Spinal cord (tissue), 10 donors: Measurements from ENCODE around the gene SLC25A21. TPM values are rescaled to one million over a fixed set of nuclear protein-coding genes. Genes with fewer than 3 reads are reported as not detected.

Experiments used
- DNase-seq, 6 donors: peaks; one replicate each; pipeline versions ENCODE4 v3.0.0 to v3.0.0-alpha.2; 2013 to 2015; ENCODE audit warnings: low spot score in 6 of 6, low read depth in 4 of 6
- H3K27ac ChIP-seq: one replicate; pipeline ENCODE4 v1.5.1; 2013; ENCODE audit warnings: low read depth, low read length, control low read depth
- H3K27me3 ChIP-seq: one replicate; pipeline ENCODE4 v1.6.1; 2013; ENCODE audit warnings: low read length; ENCODE audit not compliant: control insufficient read depth, insufficient read depth
- H3K36me3 ChIP-seq: one replicate; pipeline ENCODE4 v1.6.1; 2013; ENCODE audit warnings: low read length; ENCODE audit not compliant: control insufficient read depth, insufficient read depth
- H3K4me1 ChIP-seq: one replicate; pipeline ENCODE4 v1.6.1; 2013; ENCODE audit warnings: low read length; ENCODE audit not compliant: control insufficient read depth, insufficient read depth
- H3K4me3 ChIP-seq: one replicate; pipeline ENCODE4 v1.5.1; 2013; ENCODE audit warnings: low read depth, low read length, control low read depth
- H3K9me3 ChIP-seq: one replicate; pipeline ENCODE4 v1.6.1; 2013; ENCODE audit warnings: low read length; ENCODE audit not compliant: control insufficient read depth, insufficient read depth
- WGBS: methylation state at CpG from one replicate; pipeline ENCODE4 v1.1.5; 2013; ENCODE audit warnings: missing lambda C conversion rate; ENCODE audit not compliant: insufficient coverage; 5-methylcytosine and 5-hydroxymethylcytosine counted together
- polyA plus RNA-seq, 2 donors: library from polyadenylated mRNA; unstranded; fragments of 120-200 nt; gene quantifications; one replicate each; pipeline ENCODE4 v1.2.1, GENCODE V29; 2013; ENCODE audit not compliant: insufficient read length in 2 of 2
- total RNA-seq, 2 donors: library from RNA; depleted of rRNA in 1 of 2; stranded (reverse); fragments of 120-200 nt in 1 of 2; fragments of >200 nt in 1 of 2; gene quantifications; one replicate each; pipeline versions ENCODE4 v1.2.3 to v1.2.4, GENCODE V29; 2013 to 2014
- donor health status: healthy.

The SLC25A21 gene
- total and polyA plus RNA-seq, 4 donors: 0.99 to 4.5 (median 2.4) TPM

GRCh38 chr14:36655571-36655962, 516.8 kb downstream of the SLC25A21 start:
- H3K9me3 ChIP-seq: no peaks in the 10 kb centered on the region
- H3K4me3 ChIP-seq: no peak overlapping the region
- H3K36me3 ChIP-seq: no peaks in the 10 kb centered on the region
- H3K4me1 ChIP-seq: peaks cover 52% of the 10 kb centered on the region
- peaks cover 98% of the 10 kb centered on the region for H3K27me3 ChIP-seq
- WGBS: 6% methylated on average over 8 of the region's 11 CpGs
- no peak for DNase-seq
- no peak overlapping the region for H3K27ac ChIP-seq

- H3K27ac ChIP-seq: no peak overlapping the region
- 3% methylated on average over 31 of the region's 34 CpGs for WGBS
- no peaks in the 10 kb centered on the region for H3K9me3 ChIP-seq
- H3K4me3 ChIP-seq: no peak overlapping the region
- peaks cover 98% of the 10 kb centered on the region for H3K27me3 ChIP-seq
- H3K4me1 ChIP-seq: peaks cover 52% of the 10 kb centered on the region
- H3K36me3 ChIP-seq: no peaks in the 10 kb centered on the region
- peak in 1 of 6 donors; percentile 17 for DNase-seq
These were observed 517.5 kb downstream of the SLC25A21 start for GRCh38 chr14:36654794-36655381.

DNA sequence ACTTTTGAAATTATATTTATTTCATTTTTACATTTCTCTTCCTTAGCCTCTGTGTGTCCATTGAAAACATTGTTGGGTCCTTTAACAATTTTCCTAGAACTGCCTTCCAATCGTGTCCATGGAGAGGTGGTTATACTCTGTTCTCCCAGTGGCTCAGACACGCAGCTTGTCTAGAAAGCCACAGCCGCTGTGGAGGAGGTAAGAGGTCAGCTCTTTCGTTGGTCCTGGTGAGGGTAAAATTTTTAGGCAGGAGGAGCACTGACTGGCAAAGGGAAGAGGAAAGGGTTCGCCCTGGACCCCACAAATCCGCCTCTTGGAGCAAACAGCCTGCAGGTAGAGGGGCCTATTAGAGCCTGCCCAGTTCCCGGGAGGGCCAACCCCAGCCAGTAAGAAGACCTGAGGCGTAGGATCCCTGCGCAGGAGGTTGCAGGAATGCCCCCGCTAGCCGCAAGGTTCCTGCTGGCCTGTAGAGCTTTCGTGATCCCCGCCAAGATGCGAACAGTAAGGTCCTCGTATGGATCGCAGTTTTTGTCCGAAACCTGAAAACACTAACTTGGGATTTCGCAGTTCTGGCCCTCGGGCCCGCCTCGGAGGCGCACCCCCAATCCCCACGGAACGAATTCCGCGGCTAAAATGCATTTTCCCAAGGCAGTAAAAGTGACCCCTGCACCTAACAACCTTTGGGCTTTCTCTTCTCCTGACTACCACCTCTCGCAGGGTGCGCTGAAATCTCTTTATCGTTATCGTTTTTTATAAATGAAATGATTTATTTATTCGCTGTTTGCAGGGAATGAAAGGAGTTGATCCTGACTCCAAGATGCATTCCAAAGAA, 518.2 kb downstream of the SLC25A21 start:
- no peaks in the 10 kb centered on the region for H3K36me3 ChIP-seq
- H3K4me1 ChIP-seq: peaks cover 49% of the 10 kb centered on the region
- H3K4me3 ChIP-seq: no peak overlapping the region
- 4% methylated on average over 29 of the region's 31 CpGs for WGBS
- peaks cover 98% of the 10 kb centered on the region for H3K27me3 ChIP-seq
- peak in 2 of 6 donors; percentile 30 to 44 for DNase-seq
- H3K27ac ChIP-seq: no peak overlapping the region
- H3K9me3 ChIP-seq: no peaks in the 10 kb centered on the region

DNA sequence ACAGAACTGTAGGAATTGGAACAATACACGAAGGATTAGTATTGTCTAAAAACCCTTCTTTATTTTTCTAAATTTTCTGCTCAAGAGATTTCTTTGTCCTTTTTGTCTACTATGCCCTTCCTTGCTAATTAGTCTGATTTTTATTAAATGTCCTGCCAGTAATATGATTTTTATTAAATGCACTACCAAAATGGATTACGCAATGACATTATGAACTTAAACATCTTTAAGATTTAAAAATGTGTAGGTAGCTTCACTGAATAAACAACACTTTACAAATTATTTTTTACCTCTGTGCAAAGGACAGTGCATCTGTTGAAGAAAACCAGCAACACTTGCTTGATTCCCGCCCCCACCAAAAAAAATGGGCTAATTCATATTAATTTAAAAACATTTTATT, 519.0 kb downstream of the SLC25A21 start:
- no CpG with 5 or more reads among the region's 3 CpGs for WGBS
- Histone ChIP-seq H3K9me3 (no peaks in the 10 kb centered on the region), H3K36me3 (no peaks in the 10 kb centered on the region), H3K27me3 (peaks cover 98% of the 10 kb centered on the region), H3K4me3 (no peak overlapping the region), H3K27ac (no peak overlapping the region), H3K4me1 (peaks cover 42% of the 10 kb centered on the region)
- DNase-seq: no peak

DNA sequence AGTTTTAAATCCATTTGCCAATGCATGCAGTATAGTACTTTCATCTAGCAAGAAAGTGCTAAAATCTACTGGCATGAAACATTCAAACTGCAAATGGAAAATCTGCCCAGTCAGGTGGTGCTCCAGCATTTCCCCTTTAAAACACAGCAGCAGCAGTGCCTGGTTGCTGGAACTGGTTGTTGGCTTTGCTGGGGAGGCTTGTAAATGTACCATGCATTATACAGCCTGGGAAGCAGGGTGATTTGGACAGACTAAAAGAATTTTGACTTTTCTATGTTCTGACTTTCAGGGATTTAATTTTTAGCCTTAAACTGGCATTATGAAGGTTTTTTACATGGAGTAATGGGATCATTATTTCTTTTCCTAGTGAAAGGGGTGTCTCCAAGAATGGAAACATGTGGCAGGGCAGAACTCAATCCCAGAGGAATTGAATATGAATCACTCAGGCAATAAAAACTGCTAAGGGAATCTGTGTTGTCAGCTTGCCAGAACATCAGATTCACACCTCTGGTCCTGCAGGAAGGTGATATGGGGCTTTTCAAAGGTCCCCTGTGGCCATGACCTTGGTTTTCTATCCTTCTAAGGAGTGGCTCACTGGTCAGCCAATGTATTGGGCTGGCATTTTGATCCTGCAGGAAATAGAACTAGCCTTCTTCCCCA, 519.7 kb downstream of the SLC25A21 start:
- peaks cover 42% of the 10 kb centered on the region for H3K4me1 ChIP-seq
- H3K27ac ChIP-seq: no peak overlapping the region
- H3K9me3 ChIP-seq: no peaks in the 10 kb centered on the region
- no peak for DNase-seq
- H3K27me3 ChIP-seq: peaks cover 98% of the 10 kb centered on the region
- no peaks in the 10 kb centered on the region for H3K36me3 ChIP-seq
- H3K4me3 ChIP-seq: no peak overlapping the region

GRCh38 chr14:36649872-36650650, 522.3 kb downstream of the SLC25A21 start:
- H3K27ac ChIP-seq: no peak overlapping the region
- no peak for DNase-seq
- H3K27me3 ChIP-seq: peaks cover 97% of the 10 kb centered on the region
- 20% methylated on average over 1 of the region's 4 CpGs for WGBS
- H3K9me3 ChIP-seq: no peaks in the 10 kb centered on the region
- H3K4me3 ChIP-seq: no peak overlapping the region
- no peaks in the 10 kb centered on the region for H3K36me3 ChIP-seq
- H3K4me1 ChIP-seq: peaks cover 30% of the 10 kb centered on the region

- Histone ChIP-seq H3K27me3 (peaks cover 85% of the 10 kb centered on the region), H3K27ac (no peak overlapping the region), H3K4me1 (peaks cover 19% of the 10 kb centered on the region), H3K4me3 (peak overlapping the region; percentile 40), H3K9me3 (no peaks in the 10 kb centered on the region), H3K36me3 (no peaks in the 10 kb centered on the region)
- WGBS: under 1% methylated on average over 59 of the region's 62 CpGs
- peak in 2 of 6 donors; percentile 69 to 73 for DNase-seq
These were observed 524.3 kb downstream of the SLC25A21 start for GRCh38 chr14:36647824-36648753.

DNA sequence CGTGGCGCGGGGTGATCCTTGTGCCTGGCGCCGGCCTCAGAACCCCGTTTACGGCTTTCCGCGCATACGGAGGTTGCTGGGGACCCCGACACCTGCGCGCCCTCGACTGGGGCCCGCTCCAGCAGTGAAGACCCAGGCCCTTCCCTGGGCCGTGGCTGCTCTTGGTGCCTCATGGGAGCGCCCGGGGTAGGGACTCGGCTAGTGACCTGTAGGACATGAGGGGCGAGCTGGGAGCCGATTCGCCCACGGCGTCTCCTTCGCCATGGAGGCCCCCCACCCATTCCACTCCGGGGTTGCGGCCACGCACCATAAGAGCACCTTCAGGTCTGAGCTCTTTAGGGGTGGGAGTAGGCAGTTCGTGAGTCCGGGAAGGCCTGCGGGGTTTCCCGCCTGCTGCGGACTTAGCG, 525.0 kb downstream of the SLC25A21 start:
- Histone ChIP-seq H3K27me3 (peaks cover 78% of the 10 kb centered on the region), H3K4me3 (peak overlapping the region; percentile 40), H3K9me3 (no peaks in the 10 kb centered on the region), H3K4me1 (peaks cover 19% of the 10 kb centered on the region), H3K36me3 (no peaks in the 10 kb centered on the region), H3K27ac (no peak overlapping the region)
- WGBS: under 1% methylated on average over 30 of the region's 34 CpGs
- peak in 1 of 6 donors; percentile 8 for DNase-seq
